CD4-positive, alpha-beta memory T cell (primary cell): ENCODE results near the gene RNF212. TPM values are rescaled to one million over a fixed set of nuclear protein-coding genes. Genes with fewer than 3 reads are reported as not detected.
A peak's percentile ranks its signal among the peaks of the same experiment; 100 is the strongest.

Source experiments
- CTCF ChIA-PET: fragments of 350-600 bp; sonication (Branson Sonifier 250); formaldehyde crosslinking; loops from one replicate; lab custom pipeline; 2021; ENCODE audit warnings: inconsistent platforms; ENCODE audit not compliant: partially characterized antibody; lab: Charles Lee
- POLR2A ChIA-PET: fragments of 350-600 bp; sonication (Branson Sonifier 250); formaldehyde crosslinking; loops from one replicate; lab custom pipeline; 2021; ENCODE audit not compliant: partially characterized antibody; lab: Charles Lee
- DNase-seq, 5 donors: peaks; one replicate each; pipeline versions ENCODE4 v3.0.0 to v3.0.0-alpha.2; 2020 to 2022; ENCODE audit warnings: mixed read lengths in 1 of 5
- H3K27ac ChIP-seq: one replicate; pipeline ENCODE4 v1.7.0; 2013; ENCODE audit warnings: low read depth, low read length
- H3K27me3 ChIP-seq: 2 replicates; pipeline ENCODE4 v1.7.0; 2013; ENCODE audit warnings: mild to moderate bottlenecking, low read length, moderate library complexity; ENCODE audit not compliant: insufficient read depth
- H3K36me3 ChIP-seq: 2 replicates; pipeline ENCODE4 v1.7.0; 2013; ENCODE audit warnings: mild to moderate bottlenecking, low read length, moderate library complexity; ENCODE audit not compliant: insufficient read depth
- H3K4me1 ChIP-seq: 2 replicates; pipeline ENCODE4 v1.7.0; 2013; ENCODE audit warnings: mild to moderate bottlenecking, low read length, moderate library complexity; ENCODE audit not compliant: insufficient read depth
- H3K4me3 ChIP-seq, 2 donors: one replicate each; pipeline ENCODE4 v1.7.0; 2013; ENCODE audit warnings: low read length in 2 of 2, mild to moderate bottlenecking in 1 of 2
- H3K9me3 ChIP-seq, 2 donors: one replicate each; pipeline ENCODE4 v1.7.0; 2013; ENCODE audit warnings: low read length in 2 of 2, control low read depth in 1 of 2; ENCODE audit not compliant: control insufficient read depth in 1 of 2
- H3K27ac Mint-ChIP-seq, 7 donors: one replicate each; pipeline ENCODE4 v1.8.0; 2020 to 2021; ENCODE audit warnings: mixed read lengths in 7 of 7, mild to moderate bottlenecking in 6 of 7, inconsistent platforms in 3 of 7, moderate library complexity in 3 of 7
- H3K27me3 Mint-ChIP-seq, 2 donors: one replicate each; pipeline ENCODE4 v1.8.0; 2020 to 2021; ENCODE audit warnings: mixed read lengths in 2 of 2
- H3K36me3 Mint-ChIP-seq, 2 donors: one replicate each; pipeline ENCODE4 v1.8.0; 2020 to 2021; ENCODE audit warnings: mixed read lengths in 2 of 2, inconsistent platforms in 1 of 2, mild to moderate bottlenecking in 1 of 2
- H3K4me1 Mint-ChIP-seq, 4 donors: one replicate each; pipeline ENCODE4 v1.8.0; 2020 to 2021; ENCODE audit warnings: mixed read lengths in 4 of 4, mild to moderate bottlenecking in 1 of 4
- H3K4me3 Mint-ChIP-seq, 8 donors: one replicate each; pipeline ENCODE4 v1.8.0; 2020 to 2021; ENCODE audit warnings: mixed read lengths in 8 of 8, mild to moderate bottlenecking in 7 of 8, moderate library complexity in 6 of 8, inconsistent platforms in 3 of 8
- H3K9me3 Mint-ChIP-seq, 8 donors: one replicate each; pipeline ENCODE4 v1.8.0; 2020 to 2021; ENCODE audit warnings: mixed read lengths in 8 of 8, mild to moderate bottlenecking in 5 of 8, inconsistent platforms in 3 of 8, moderate library complexity in 1 of 8
- intact Hi-C: fragments of 100-400 bp; cut with micrococcal nuclease; formaldehyde crosslinking; loops from one replicate; pipeline ENCODE4 v1.15.1; 2023
- polyA plus RNA-seq, 2 donors: library from polyadenylated mRNA; unstranded; fragments of 300-500 nt; fragmentation: Illumina TruSeq; gene quantifications; one replicate each; pipeline ENCODE4 v1.2.3, GENCODE V29; 2021
- total RNA-seq, 2 experiments: library from RNA; stranded (reverse); gene quantifications; one replicate each; pipeline ENCODE4 v1.2.3, GENCODE V29; 2021

The RNF212 gene
- total and polyA plus RNA-seq, 4 experiments from 2014 or later = 2.3 to 4.2 (median 3.1) TPM

DNA sequence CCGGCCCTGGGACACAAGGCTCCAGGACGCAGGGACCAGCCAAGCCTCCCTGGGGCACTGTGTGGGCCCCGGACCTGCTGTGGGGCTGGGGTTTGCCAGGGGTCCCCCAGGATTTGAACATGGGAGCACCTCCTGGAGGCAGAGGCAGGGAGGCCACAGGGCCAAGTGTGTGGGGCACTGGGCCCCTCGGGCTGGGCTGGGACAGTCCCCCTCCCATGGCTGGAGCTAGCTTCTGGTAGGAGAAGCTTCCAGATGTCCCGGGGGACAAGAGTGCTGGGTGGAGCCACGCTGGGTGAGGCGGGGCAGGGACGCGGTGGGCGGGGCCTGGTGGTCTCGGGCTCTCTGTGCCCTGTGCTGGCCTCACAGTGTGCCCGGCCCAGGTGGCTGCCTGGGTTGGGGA lies 83.3 kb downstream of the RNF212 start:
- H3K9me3 Mint-ChIP-seq = no peaks in the 10 kb centered on the region

DNA sequence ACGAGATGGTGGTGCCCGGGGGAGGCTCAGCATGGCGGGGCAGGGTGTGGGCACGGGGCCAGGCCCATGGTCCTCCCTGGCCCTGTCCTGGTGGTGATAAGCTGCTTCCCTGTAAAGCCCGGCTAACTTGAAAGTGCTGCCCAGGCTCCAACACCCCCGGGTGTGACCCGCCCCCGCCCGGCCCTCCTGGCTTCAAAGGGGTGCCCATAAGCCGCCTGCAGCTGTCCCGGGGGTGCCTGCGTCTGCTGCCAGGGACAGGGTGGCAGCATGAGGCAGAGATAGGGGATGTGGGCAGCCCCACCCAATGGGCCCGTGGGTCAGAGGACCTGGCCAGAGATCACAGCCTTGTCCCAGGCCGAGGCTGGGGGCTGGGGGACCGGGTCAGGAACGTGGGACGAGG lies 83.8 kb downstream of the RNF212 start:
- POLR2A ChIA-PET = no interaction called here
- Histone ChIP-seq H3K27me3 (no peaks in the 10 kb centered on the region), H3K27ac (no peak overlapping the region), H3K9me3 (no peaks in the 10 kb centered on the region), H3K4me1 (peaks cover 8% of the 10 kb centered on the region), H3K4me3 (no peak overlapping the region), H3K36me3 (no peaks in the 10 kb centered on the region)
- peaks cover 9 to 13% (median 11%) of the 10 kb centered on the region in 4 donors for H3K4me1 Mint-ChIP-seq
- H3K36me3 Mint-ChIP-seq = peaks cover 4 to 5% of the 10 kb centered on the region in 2 donors
- intact Hi-C loops = no loop called here
- no peaks in the 10 kb centered on the region for H3K9me3 Mint-ChIP-seq
- CTCF ChIA-PET = no interaction called here
- H3K4me3 Mint-ChIP-seq = no peak overlapping the region
- no peaks in the 10 kb centered on the region for H3K27me3 Mint-ChIP-seq
- no peak overlapping the region for H3K27ac Mint-ChIP-seq
- no peak for DNase-seq

More for the DNA sequence above, 83.3 kb downstream of the RNF212 start:
- Histone ChIP-seq H3K36me3 (no peaks in the 10 kb centered on the region), H3K27ac (no peak overlapping the region), H3K27me3 (no peaks in the 10 kb centered on the region), H3K4me1 (peaks cover 8% of the 10 kb centered on the region), H3K9me3 (no peaks in the 10 kb centered on the region), H3K4me3 (no peak overlapping the region)
- H3K27me3 Mint-ChIP-seq = no peaks in the 10 kb centered on the region
- no peak overlapping the region for H3K4me3 Mint-ChIP-seq
- ChIA-PET CTCF (no interaction called here), POLR2A (no interaction called here)
- H3K4me1 Mint-ChIP-seq = peaks cover 9 to 12% (median 11%) of the 10 kb centered on the region in 4 donors
- peaks cover 4% of the 10 kb centered on the region in 2 donors for H3K36me3 Mint-ChIP-seq
- intact Hi-C loops = no loop called here
- no peak overlapping the region for H3K27ac Mint-ChIP-seq
- no peak for DNase-seq

DNA sequence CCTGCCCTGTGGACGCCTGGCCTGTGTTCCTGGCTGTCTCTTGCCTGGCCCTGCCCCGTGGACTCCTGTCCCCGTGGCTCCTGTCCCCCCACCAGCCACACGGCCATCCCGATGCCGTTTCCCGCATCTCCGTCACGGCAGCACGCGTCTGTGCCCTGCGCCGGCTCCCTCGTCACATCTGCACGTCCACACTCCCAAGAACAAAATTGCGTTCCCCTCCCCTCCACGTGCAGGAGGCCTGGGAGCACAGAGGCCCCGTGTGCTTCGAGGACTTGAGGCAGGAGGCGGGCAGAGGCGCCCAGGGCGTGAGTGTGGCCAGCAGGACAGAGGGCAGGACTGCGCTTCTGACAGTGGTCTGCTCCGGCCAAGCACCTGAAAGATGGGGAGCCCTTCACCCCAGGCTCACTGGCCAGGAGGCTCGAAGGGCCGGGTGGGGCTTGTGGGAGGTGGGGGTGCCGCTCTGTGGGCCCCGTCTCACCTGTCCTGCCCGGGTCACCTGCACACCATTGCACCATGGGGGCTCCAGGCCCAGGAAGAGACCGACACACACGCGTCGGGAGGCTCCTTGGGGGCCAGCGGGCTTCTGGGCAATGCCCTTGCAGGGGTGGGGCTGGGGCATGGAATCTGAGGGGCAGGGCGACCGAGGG lies 84.7 kb downstream of the RNF212 start:
- Histone ChIP-seq H3K27ac (no peak overlapping the region), H3K4me1 (peaks cover 8% of the 10 kb centered on the region), H3K9me3 (no peaks in the 10 kb centered on the region), H3K36me3 (no peaks in the 10 kb centered on the region), H3K27me3 (no peaks in the 10 kb centered on the region), H3K4me3 (no peak overlapping the region)
- no peak overlapping the region for H3K27ac Mint-ChIP-seq
- ChIA-PET POLR2A (no interaction called here), CTCF (no interaction called here)
- no peak for DNase-seq
- intact Hi-C loops = no loop called here
- no peaks in the 10 kb centered on the region for H3K9me3 Mint-ChIP-seq
- H3K27me3 Mint-ChIP-seq = no peaks in the 10 kb centered on the region
- H3K4me3 Mint-ChIP-seq = no peak overlapping the region
- H3K36me3 Mint-ChIP-seq = peaks cover 4 to 5% of the 10 kb centered on the region in 2 donors
- H3K4me1 Mint-ChIP-seq = peaks cover 9 to 13% (median 11%) of the 10 kb centered on the region in 4 donors

DNA sequence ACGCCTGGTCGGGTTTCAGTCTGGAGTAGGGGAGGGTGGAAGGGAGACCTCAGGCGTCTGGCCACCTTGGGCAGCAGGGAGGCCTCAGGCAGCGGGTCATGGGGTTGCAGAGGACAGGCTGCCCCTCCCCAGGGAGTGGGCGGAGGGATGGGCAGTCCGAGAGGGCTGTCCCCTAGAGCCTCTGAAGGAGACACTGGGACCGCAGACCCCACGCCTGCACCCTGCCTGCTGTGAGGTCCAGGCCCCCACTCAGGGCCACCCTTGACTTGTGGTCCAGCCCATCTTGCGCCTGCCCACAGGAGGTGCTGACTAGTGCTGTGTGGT lies 85.5 kb downstream of the RNF212 start:
- ChIA-PET CTCF (no interaction called here), POLR2A (no interaction called here)
- no peaks in the 10 kb centered on the region for H3K27me3 Mint-ChIP-seq
- intact Hi-C loops = no loop called here
- peaks cover 9 to 13% (median 11%) of the 10 kb centered on the region in 4 donors for H3K4me1 Mint-ChIP-seq
- Histone ChIP-seq H3K9me3 (no peaks in the 10 kb centered on the region), H3K36me3 (no peaks in the 10 kb centered on the region), H3K27me3 (no peaks in the 10 kb centered on the region), H3K4me3 (no peak overlapping the region), H3K27ac (no peak overlapping the region), H3K4me1 (peaks cover 8% of the 10 kb centered on the region)
- DNase-seq = no peak
- H3K27ac Mint-ChIP-seq = no peak overlapping the region
- H3K36me3 Mint-ChIP-seq = peaks cover 4 to 5% of the 10 kb centered on the region in 2 donors
- no peaks in the 10 kb centered on the region for H3K9me3 Mint-ChIP-seq
- no peak overlapping the region for H3K4me3 Mint-ChIP-seq

DNA sequence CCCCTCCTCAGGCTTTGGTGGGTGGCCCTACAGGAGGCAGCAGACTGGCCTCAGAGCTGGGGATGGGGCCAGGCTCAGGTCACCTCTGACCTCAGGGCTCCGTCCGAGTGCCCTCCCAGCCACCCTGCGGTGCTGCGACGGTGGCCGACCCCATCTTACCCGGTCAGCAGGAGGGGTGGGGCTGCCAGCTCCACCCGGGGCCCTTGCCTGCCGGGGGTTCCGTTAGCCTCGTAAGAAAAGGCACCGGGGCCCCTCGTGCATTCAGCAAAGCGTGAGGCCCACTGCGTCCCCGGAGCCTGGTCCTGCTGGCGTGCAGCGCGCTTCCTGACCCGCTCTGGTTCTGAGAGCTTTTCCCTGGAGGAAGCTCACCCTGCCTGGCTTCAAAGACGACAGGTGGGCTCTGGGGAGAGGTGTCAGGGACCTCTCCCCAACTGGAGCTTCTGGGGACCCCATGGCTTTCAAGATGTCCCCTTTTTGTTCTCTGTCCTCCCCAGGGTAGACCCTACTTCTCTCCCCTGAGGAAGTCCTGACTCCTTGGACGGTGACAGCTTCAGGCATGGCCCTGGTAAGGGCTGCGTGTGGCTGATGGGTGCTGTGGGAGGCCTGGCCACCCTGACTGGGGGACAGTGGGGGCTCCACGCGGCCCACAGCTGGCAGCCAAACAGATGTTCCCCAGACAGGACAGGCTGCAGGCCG lies 86.0 kb downstream of the RNF212 start:
- H3K27ac Mint-ChIP-seq = no peak overlapping the region
- no peak overlapping the region for H3K4me3 ChIP-seq
- peaks cover 8% of the 10 kb centered on the region for H3K4me1 ChIP-seq
- no peak for DNase-seq
- no peaks in the 10 kb centered on the region for H3K9me3 ChIP-seq
- ChIA-PET CTCF (no interaction called here), POLR2A (no interaction called here)
- no peaks in the 10 kb centered on the region for H3K27me3 Mint-ChIP-seq
- H3K27me3 ChIP-seq = no peaks in the 10 kb centered on the region
- H3K9me3 Mint-ChIP-seq = no peaks in the 10 kb centered on the region
- H3K36me3 Mint-ChIP-seq = peaks cover 4 to 5% of the 10 kb centered on the region in 2 donors
- peaks cover 9 to 13% (median 11%) of the 10 kb centered on the region in 4 donors for H3K4me1 Mint-ChIP-seq
- no peak overlapping the region for H3K27ac ChIP-seq
- intact Hi-C loops = no loop called here
- H3K4me3 Mint-ChIP-seq = no peak overlapping the region
- no peaks in the 10 kb centered on the region for H3K36me3 ChIP-seq

DNA sequence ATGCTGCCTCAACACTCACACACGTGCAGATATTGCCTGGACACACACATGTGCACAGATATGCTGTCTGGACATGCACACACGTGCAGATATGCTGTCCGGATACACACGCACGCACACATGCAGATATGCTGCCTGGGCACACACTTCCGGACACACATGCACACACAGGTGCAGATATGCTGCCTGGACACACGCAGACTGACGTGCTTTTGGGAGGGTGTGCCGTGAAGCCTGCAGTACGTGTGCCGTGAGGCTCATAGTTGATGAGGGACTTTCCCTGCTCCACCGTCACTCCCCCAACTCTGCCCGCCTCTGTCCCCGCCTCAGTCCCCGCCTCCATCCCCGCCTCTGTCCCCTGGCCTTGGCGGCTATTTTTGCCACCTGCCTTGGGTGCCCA lies 87.2 kb downstream of the RNF212 start:
- no peaks in the 10 kb centered on the region for H3K27me3 Mint-ChIP-seq
- peak overlapping the region in 6 of 7 donors; percentile 4 to 90 (median 58) for H3K27ac Mint-ChIP-seq
- POLR2A ChIA-PET = no interaction called here

DNA sequence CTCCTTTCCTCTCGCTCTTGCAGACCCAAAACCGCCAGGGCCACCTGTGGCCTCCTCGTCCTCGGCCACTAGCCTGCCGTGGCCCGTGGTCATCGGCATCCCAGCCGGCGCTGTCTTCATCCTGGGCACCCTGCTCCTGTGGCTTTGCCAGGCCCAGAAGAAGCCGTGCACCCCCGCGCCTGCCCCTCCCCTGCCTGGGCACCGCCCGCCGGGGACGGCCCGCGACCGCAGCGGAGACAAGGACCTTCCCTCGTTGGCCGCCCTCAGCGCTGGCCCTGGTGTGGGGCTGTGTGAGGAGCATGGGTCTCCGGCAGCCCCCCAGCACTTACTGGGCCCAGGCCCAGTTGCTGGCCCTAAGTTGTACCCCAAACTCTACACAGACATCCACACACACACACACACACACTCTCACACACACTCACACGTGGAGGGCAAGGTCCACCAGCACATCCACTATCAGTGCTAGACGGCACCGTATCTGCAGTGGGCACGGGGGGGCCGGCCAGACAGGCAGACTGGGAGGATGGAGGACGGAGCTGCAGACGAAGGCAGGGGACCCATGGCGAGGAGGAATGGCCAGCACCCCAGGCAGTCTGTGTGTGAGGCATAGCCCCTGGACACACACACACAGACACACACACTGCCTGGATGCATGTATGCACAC lies 88.3 kb downstream of the RNF212 start:
- Mint-ChIP-seq H3K27me3 (no peaks in the 10 kb centered on the region), H3K9me3 (no peaks in the 10 kb centered on the region), H3K4me3 (no peak overlapping the region), H3K4me1 (peaks cover 9 to 13% (median 12%) of the 10 kb centered on the region in 4 donors), H3K27ac (peak overlapping the region in 2 of 7 donors; percentile 43 to 77), H3K36me3 (peaks cover 4 to 5% of the 10 kb centered on the region in 2 donors)
- no peaks in the 10 kb centered on the region for H3K27me3 ChIP-seq
- H3K4me3 ChIP-seq = no peak overlapping the region
- ChIA-PET POLR2A (no interaction called here), CTCF (no interaction called here)
- intact Hi-C loops = no loop called here
- no peak overlapping the region for H3K27ac ChIP-seq
- no peaks in the 10 kb centered on the region for H3K9me3 ChIP-seq
- peaks cover 10% of the 10 kb centered on the region for H3K4me1 ChIP-seq
- DNase-seq = no peak
- no peaks in the 10 kb centered on the region for H3K36me3 ChIP-seq

More for the DNA sequence above, 87.2 kb downstream of the RNF212 start:
- CTCF ChIA-PET = no interaction called here
- Mint-ChIP-seq H3K9me3 (no peaks in the 10 kb centered on the region), H3K36me3 (peaks cover 4 to 5% of the 10 kb centered on the region in 2 donors), H3K4me3 (no peak overlapping the region), H3K4me1 (peaks cover 9 to 13% (median 11%) of the 10 kb centered on the region in 4 donors)
- Histone ChIP-seq H3K36me3 (no peaks in the 10 kb centered on the region), H3K27me3 (no peaks in the 10 kb centered on the region), H3K9me3 (no peaks in the 10 kb centered on the region), H3K4me3 (no peak overlapping the region), H3K4me1 (peaks cover 8% of the 10 kb centered on the region), H3K27ac (no peak overlapping the region)
- DNase-seq = peak in 4 of 5 donors; percentile 21 to 61 (median 34)
- intact Hi-C loops = no loop called here
